ENCODE results near the gene PCSK1N. TPM values are rescaled to one million over a fixed set of nuclear protein-coding genes. Genes with fewer than 3 reads are reported as not detected.
A peak's percentile ranks its signal among the peaks of the same experiment; 100 is the strongest.

The PCSK1N gene
- total and polyA plus RNA-seq, 9 of the 15 experiments (the other 6 are each of a cell fraction or from before 2014, with no cell fraction given): 0.07 to 0.55 (median 0.54) TPM; not detected in 6

- TF ChIP-seq REST (IDR thresholded peaks at IDR 0.05; ENCODE audit: borderline replicate concordance) (peak; percentile 59), REST (CRISPR knock-in tag; IDR thresholded peaks at IDR 0.05; ENCODE audit: low read depth) (no peak), ZNF280A (IDR thresholded peaks at IDR 0.05; ENCODE audit: low read depth, partially characterized antibody) (no peak), XRCC5 (IDR thresholded peaks at IDR 0.05; ENCODE audit: low read depth, low read length) (no peak), ZBTB33 (CRISPR knock-in tag; IDR thresholded peaks at IDR 0.05) (peak; percentile 64), CEBPZ (IDR thresholded peaks at IDR 0.05; ENCODE audit: borderline replicate concordance, low read depth, low read length) (no peak), ZNF224 (CRISPR knock-in tag; IDR thresholded peaks at IDR 0.05) (no peak)
Observed at GRCh38 chrX:48800574-48801279, 34.7 kb downstream of the PCSK1N start (continued).

Data from K562 (cell line).